ENCODE data around the gene CKAP5. TPM values are rescaled to one million over a fixed set of nuclear protein-coding genes. Genes with fewer than 3 reads are reported as not detected.
"Not testable (repeated sequence)": the region's sequence is repeated elsewhere in the genome, so short reads cannot be mapped to it uniquely, and the experiment has no call there.

Gene CKAP5
- total RNA-seq, 4 donors from 2014 or later = 23.8 to 75.1 (median 26.7) TPM

DNA sequence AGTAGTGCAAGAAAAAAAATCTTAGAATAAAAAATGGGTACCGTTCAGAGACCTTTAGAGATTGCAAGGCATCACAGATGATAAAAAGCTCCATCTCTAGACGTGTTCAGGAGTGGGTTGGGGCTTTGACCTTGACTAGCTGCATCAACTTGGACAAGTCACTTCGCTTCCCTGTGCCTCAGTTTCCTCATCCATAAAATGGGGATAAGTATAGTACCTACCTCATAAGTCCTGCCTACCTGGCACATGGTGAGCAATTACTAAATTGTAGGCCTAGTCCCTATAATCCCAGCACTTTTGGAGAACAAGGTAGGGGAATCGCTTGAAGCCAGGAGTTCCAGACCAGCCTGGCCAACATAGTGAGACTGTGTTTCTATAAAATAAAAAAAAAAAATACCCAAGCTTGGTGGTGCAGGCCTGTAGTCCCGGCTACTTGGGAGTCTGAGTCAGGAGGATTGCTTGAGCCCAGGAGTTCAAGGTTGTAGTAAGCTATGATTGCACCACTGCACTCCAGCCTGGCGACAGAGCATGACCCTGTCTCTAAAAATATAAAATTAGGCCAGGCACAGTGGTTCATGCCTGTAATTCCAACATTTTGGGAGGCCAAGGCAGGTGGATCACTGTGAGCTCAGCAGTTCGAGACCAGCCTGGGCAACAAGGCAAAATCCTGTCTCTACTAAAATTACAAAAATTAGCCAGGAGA lies 133.1 kb downstream of the CKAP5 start:
- no peak overlapping the region for H3K4me3 ChIP-seq
- no peak overlapping the region for H3K27ac ChIP-seq
- DNase-seq = no peak
- no peaks in the 10 kb centered on the region for H3K36me3 ChIP-seq
- TF ChIP-seq POLR2A (IDR thresholded peaks at IDR 0.05) (no peak), CTCF (IDR thresholded peaks at IDR 0.05) (no peak)
- H3K9me3 ChIP-seq = no peaks in the 10 kb centered on the region
- H3K4me1 ChIP-seq = no peaks in the 10 kb centered on the region
- no peaks in the 10 kb centered on the region for H3K27me3 ChIP-seq

DNA sequence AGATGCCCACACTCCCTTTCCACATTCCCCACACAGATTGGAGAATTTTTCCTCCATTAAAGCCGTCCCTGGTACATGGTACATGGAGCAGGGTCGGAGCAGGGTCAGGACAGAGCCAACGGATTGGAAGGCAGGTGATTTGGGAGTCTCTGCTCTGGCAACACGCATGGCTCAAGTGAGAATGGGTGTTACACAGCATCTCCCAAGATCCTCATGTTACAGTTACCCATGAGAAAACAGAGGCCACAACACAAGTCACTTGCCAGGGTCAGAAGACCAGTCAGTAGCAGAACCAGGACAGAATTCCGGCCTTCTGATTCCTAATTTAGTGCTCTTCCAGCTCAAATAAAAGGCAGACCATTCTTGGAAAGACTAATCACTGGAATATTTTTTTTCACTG lies 134.8 kb downstream of the CKAP5 start:
- Histone ChIP-seq H3K27ac (peak overlapping the region in 3 of 4 donors; percentile 30 to 77 (median 72)), H3K4me1 (no peaks in the 10 kb centered on the region), H3K27me3 (no peaks in the 10 kb centered on the region), H3K36me3 (peaks cover 0 to 7% (median 0%) of the 10 kb centered on the region in 3 donors), H3K9me3 (no peaks in the 10 kb centered on the region), H3K4me3 (no peak overlapping the region)
- DNase-seq = no peak
- TF ChIP-seq CTCF (IDR thresholded peaks at IDR 0.05) = no peak
- TF ChIP-seq POLR2A (IDR thresholded peaks at IDR 0.05) = no peak

DNA sequence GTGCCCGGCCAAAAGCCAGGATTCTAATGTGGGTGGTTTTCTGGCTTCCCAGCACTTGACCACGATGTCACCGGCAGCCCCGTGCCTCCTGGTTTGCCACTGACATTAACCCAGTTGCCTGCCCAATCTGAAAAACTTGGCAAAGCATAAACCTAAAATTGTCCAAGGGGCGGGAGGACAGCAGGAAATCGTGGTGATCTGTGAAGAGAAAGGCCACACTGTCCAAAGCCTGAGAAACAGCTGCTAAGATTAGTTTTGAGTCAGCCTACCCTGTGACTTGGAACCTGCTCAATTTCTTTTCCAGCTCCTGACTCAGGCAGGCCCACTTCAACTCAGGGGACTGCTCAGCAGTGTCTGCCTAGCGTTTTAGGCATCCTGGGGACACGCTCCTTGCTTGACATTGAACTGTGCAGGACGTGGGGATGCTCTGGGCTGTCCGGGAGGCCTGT lies 135.2 kb downstream of the CKAP5 start:
- Histone ChIP-seq H3K9me3 (no peaks in the 10 kb centered on the region), H3K4me1 (no peaks in the 10 kb centered on the region), H3K36me3 (peaks cover 0 to 11% (median 0%) of the 10 kb centered on the region in 3 donors), H3K4me3 (no peak overlapping the region), H3K27ac (peak overlapping the region in 2 of 4 donors; percentile 73 to 77), H3K27me3 (no peaks in the 10 kb centered on the region)
- DNase-seq = no peak
- TF ChIP-seq CTCF (IDR thresholded peaks at IDR 0.05) = no peak
- TF ChIP-seq POLR2A (IDR thresholded peaks at IDR 0.05) = no peak

- not testable (repeated sequence) for H3K4me1 ChIP-seq, H3K27me3 ChIP-seq, DNase-seq
These were observed 136.7 kb downstream of the CKAP5 start for GRCh38 chr11:46709351-46709750.

DNA sequence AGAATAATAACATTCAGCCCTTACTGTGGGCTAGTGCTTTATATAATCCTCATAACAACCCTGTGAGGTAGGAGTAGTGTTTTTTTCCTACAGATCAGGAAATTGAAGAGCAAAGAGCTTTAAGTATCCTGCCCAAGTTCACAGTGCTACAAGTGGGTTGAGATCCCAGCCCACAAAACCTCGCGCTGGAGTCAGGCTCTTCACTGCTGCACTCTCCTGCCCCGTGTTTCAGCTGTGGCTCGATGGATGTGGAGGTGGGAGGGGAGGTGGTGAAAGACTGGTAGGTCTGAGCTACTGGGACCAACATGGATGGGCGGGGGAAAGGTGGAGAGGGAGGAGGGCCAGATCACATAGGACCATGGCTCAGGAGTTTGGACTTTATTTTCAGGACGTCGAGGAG lies 139.2 kb downstream of the CKAP5 start:
- H3K36me3 ChIP-seq = peaks cover 0 to 49% (median 0%) of the 10 kb centered on the region in 3 donors
- peaks cover 0 to 7% (median 0%) of the 10 kb centered on the region in 4 donors for H3K4me1 ChIP-seq

More at GRCh38 chr11:46709351-46709750, 136.7 kb downstream of the CKAP5 start:
- H3K36me3 ChIP-seq = peaks cover 0 to 26% (median 0%) of the 10 kb centered on the region in 3 donors
- H3K4me3 ChIP-seq, H3K27ac ChIP-seq, H3K9me3 ChIP-seq: not testable (repeated sequence)

DNA sequence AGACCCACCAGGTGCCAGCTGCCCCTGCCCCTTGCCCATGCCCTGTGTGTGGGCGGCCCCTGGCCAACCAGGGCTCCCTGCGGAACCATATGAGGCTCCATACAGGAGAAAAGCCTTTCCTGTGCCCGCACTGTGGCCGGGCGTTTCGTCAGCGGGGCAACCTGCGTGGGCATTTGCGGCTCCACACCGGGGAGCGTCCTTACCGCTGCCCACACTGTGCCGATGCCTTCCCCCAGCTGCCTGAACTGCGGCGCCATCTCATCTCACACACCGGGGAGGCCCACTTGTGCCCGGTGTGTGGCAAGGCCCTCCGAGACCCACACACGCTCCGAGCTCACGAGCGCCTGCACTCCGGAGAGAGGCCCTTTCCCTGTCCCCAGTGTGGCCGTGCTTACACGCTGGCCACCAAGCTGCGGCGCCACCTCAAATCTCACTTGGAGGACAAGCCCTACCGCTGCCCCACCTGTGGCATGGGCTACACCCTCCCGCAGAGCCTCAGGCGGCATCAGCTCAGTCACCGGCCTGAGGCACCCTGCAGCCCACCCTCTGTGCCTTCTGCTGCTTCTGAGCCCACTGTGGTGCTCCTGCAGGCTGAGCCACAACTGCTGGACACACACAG lies 140.9 kb downstream of the CKAP5 start:
- TF ChIP-seq CTCF (IDR thresholded peaks at IDR 0.05) (no peak), POLR2A (IDR thresholded peaks at IDR 0.05) (no peak)

More for the DNA sequence above, 139.2 kb downstream of the CKAP5 start:
- H3K27ac ChIP-seq = no peak overlapping the region
- H3K27me3 ChIP-seq = no peaks in the 10 kb centered on the region
- no peak for TF ChIP-seq POLR2A (IDR thresholded peaks at IDR 0.05)
- no peaks in the 10 kb centered on the region for H3K9me3 ChIP-seq
- DNase-seq = no peak
- H3K4me3 ChIP-seq = no peak overlapping the region

More for the DNA sequence above, 140.9 kb downstream of the CKAP5 start:
- no peaks in the 10 kb centered on the region for H3K27me3 ChIP-seq
- no peaks in the 10 kb centered on the region for H3K9me3 ChIP-seq
- DNase-seq = no peak
- H3K4me3 ChIP-seq = no peak overlapping the region
- H3K27ac ChIP-seq = no peak overlapping the region
- H3K4me1 ChIP-seq = peaks cover 0 to 13% (median 3%) of the 10 kb centered on the region in 4 donors
- H3K36me3 ChIP-seq = peaks cover 0 to 49% (median 0%) of the 10 kb centered on the region in 3 donors
